Measurements from ENCODE around the gene MSANTD2. TPM values are rescaled to one million over a fixed set of nuclear protein-coding genes. Genes with fewer than 3 reads are reported as not detected.

The MSANTD2 gene
- total and polyA plus RNA-seq, 2 of the 4 experiments (the other 2 are of a cell fraction) = 5.0 to 6.0 TPM

- H2AK9ac ChIP-seq (replicated peaks; ENCODE audit: low read depth, low read length, poor library complexity) = no peak overlapping the region
- H3K4me1 ChIP-seq (ENCODE audit: control insufficient read depth, insufficient read depth, low read length) = peaks cover 1% of the 10 kb centered on the region
- no peak overlapping the region for H3K56ac ChIP-seq (ENCODE audit: extremely low read depth, insufficient read depth, low read length)
- peaks cover 13% of the 10 kb centered on the region; the same call in 1 of the 2 replicates for H4K20me1 ChIP-seq (ENCODE audit: insufficient read depth, low read length)
- no peak overlapping the region for H2BK120ac ChIP-seq (ENCODE audit: low read depth, low read length)
- no peak overlapping the region for H3K23ac ChIP-seq (ENCODE audit: low read depth, low read length)
- H4K91ac ChIP-seq (ENCODE audit: insufficient read depth, low read depth, low read length) = no peak overlapping the region
- no peak overlapping the region for H3K14ac ChIP-seq (replicated peaks; ENCODE audit: low read depth, low read length)
- WGBS, 2 experiments (ENCODE audit: extremely low coverage in 2 of 2, insufficient read length in 1 of 2) = 50% methylated on average over 1 of the region's 8 CpGs; no CpG with 5 or more reads in 1 of the 2 experiments
- ChIA-PET POLR2A (ENCODE audit: unreplicated experiment) (no interaction called here), CTCF (interaction anchor here (0.7 kb wide), 1 partner anchor 9 kb away, joined by 3 read pairs; no protein-coding TSS in a partner anchor)
- H2BK15ac ChIP-seq (ENCODE audit: low read depth, low read length) = no peak overlapping the region
- no peaks in the 10 kb centered on the region for H3K9me1 ChIP-seq (ENCODE audit: insufficient read depth, low read length)
- H3K4me2 ChIP-seq (ENCODE audit: low read depth, low read length) = no peak overlapping the region
- H3K36me3 ChIP-seq (ENCODE audit: control insufficient read depth, insufficient read depth, low read length) = no peaks in the 10 kb centered on the region
- DNase-seq = peak; percentile 22
- H3K27me3 ChIP-seq (ENCODE audit: control insufficient read depth, insufficient read depth, low read length) = no peaks in the 10 kb centered on the region
- H3K9me3 ChIP-seq (ENCODE audit: control insufficient read depth, insufficient read depth, low read length) = no peaks in the 10 kb centered on the region
- no peak overlapping the region for H3K4me3 ChIP-seq (ENCODE audit: insufficient read depth, low read depth, low read length)
- H2AFZ ChIP-seq (replicated peaks; ENCODE audit: low read length, poor library complexity) = no peak overlapping the region
- H3K4ac ChIP-seq (ENCODE audit: low read depth, low read length) = no peak overlapping the region
- BruUV-seq (replicated peaks) = no TSS peak
- no peak overlapping the region for H4K5ac ChIP-seq (ENCODE audit: low read depth, low read length)
- H2AK5ac ChIP-seq (ENCODE audit: low read depth, low read length) = no peak overlapping the region
- TF ChIP-seq CEBPB (IDR thresholded peaks at IDR 0.05; ENCODE audit: low read depth, low read length) = peak; percentile 63; the same call in 1 of the 2 replicates
- no peak for TF ChIP-seq CHD1 (IDR thresholded peaks at IDR 0.05; ENCODE audit: low read depth, low read length)
- no peak for TF ChIP-seq ELK1 (IDR thresholded peaks at IDR 0.05; ENCODE audit: borderline replicate concordance, low read depth, low read length)
- TF ChIP-seq RCOR1 (IDR thresholded peaks at IDR 0.05; ENCODE audit: insufficient replicate concordance, low read length) = no peak
- TF ChIP-seq POLR2A (IDR thresholded peaks at IDR 0.05; ENCODE audit: low read depth, low read length) = no peak
- H2BK20ac ChIP-seq (ENCODE audit: low read depth, low read length) = no peak overlapping the region
- dilution Hi-C loops (cut with HindIII; ENCODE audit: low sequenced_read_pairs, unreplicated experiment) (no loop called here), intact Hi-C loops (cut with micrococcal nuclease) (loop anchor here (2.0 kb wide), 1 partner anchor 35 kb away; no protein-coding TSS in a partner anchor), in situ Hi-C loops (cut with MboI; ENCODE audit: low sequenced_read_pairs) (loop anchor here (25.0 kb wide), 1 partner anchor 389 kb away; the partner anchor contains the start of gene OR8B4)
- no peak overlapping the region for H4K8ac ChIP-seq (ENCODE audit: low read depth in 2 of 2, low read length in 2 of 2)
- peaks cover 0 to 11% of the 10 kb centered on the region in 2 experiments; a peak in 1 of 4 replicates for H3K79me1 ChIP-seq (ENCODE audit: low read depth in 1 of 2, low read length in 2 of 2)
- H3K18ac ChIP-seq (ENCODE audit: low read depth, low read length) = no peak overlapping the region
- no peak for ATAC-seq (ENCODE audit: low read depth)
- no peak overlapping the region for H3K9ac ChIP-seq (ENCODE audit: low read depth, low read length)
- no peak overlapping the region for H3K27ac ChIP-seq (ENCODE audit: insufficient read depth, low read length)
- H2BK5ac ChIP-seq (ENCODE audit: low read depth, low read length, poor library complexity, severe bottlenecking) = no peak overlapping the region
Measured at GRCh38 chr11:124801636-124802312, 1.6 kb upstream of the MSANTD2 start.
